ENCODE results near the gene CIDEB.
A peak's percentile ranks its signal among the peaks of the same experiment; 100 is the strongest.
"Not testable (repeated sequence)": the region's sequence is repeated elsewhere in the genome, so short reads cannot be mapped to it uniquely, and the experiment has no call there.

CIDEB gene

GRCh38 chr14:24307575-24308341 is at the start of gene CIDEB:
CIDEB (minus strand) TSS chr14:24307977; CDS start chr14:24307858, 119 bp downstream.
- no peak for DNase-seq (ENCODE audit: extremely low read depth, low read depth)
- peak; percentile 98 for TF ChIP-seq CTCF (IDR thresholded peaks at IDR 0.05; ENCODE audit: low read depth, low read length)

GRCh38 chr14:24356208-24356607 is 48.4 kb upstream of the CIDEB start:
- no peak for DNase-seq (ENCODE audit: extremely low read depth, low read depth)
- TF ChIP-seq CTCF (IDR thresholded peaks at IDR 0.05; ENCODE audit: low read depth, low read length): no peak

- DNase-seq (ENCODE audit: extremely low read depth, low read depth): no peak
- TF ChIP-seq CTCF (IDR thresholded peaks at IDR 0.05; ENCODE audit: low read depth, low read length): no peak
Measured at GRCh38 chr14:24355009-24355408, 47.2 kb upstream of the CIDEB start.

GRCh38 chr14:24354482-24354825 is 46.7 kb upstream of the CIDEB start:
- DNase-seq (ENCODE audit: extremely low read depth, low read depth): not testable (repeated sequence)

GRCh38 chr14:24353559-24354481 is 46.0 kb upstream of the CIDEB start:
- TF ChIP-seq CTCF (IDR thresholded peaks at IDR 0.05; ENCODE audit: low read depth, low read length): no peak
- no peak for DNase-seq (ENCODE audit: extremely low read depth, low read depth)

GRCh38 chr14:24351517-24351916 is 43.7 kb upstream of the CIDEB start:
- DNase-seq (ENCODE audit: extremely low read depth, low read depth): no peak
- peak; percentile 15 for TF ChIP-seq CTCF (IDR thresholded peaks at IDR 0.05; ENCODE audit: low read depth, low read length)

- DNase-seq (ENCODE audit: extremely low read depth, low read depth): no peak
- TF ChIP-seq CTCF (IDR thresholded peaks at IDR 0.05; ENCODE audit: low read depth, low read length): no peak
Measured at GRCh38 chr14:24349742-24350141, 42.0 kb upstream of the CIDEB start.
